IMR-90 (cell line): ENCODE data around the gene TTLL7. TPM values are rescaled to one million over a fixed set of nuclear protein-coding genes. Genes with fewer than 3 reads are reported as not detected.

Source experiments
- ATAC-seq: fragments of 200-7000 bp; cut with Tn5 transposase; 2 replicates; pipeline ENCODE4 v1.9.1; 2020; ENCODE audit warnings: low read depth, mild to moderate bottlenecking, moderate library complexity
- BruUV-seq: library from RNA; stranded (reverse); fragments of 400-500 nt; replicated peaks from 2 replicates; lab custom pipeline; 2021; lab: Mats Ljungman, UMichigan
- CTCF ChIA-PET: fragments of 300-600 bp; formaldehyde crosslinking; extraction: SDS; loops from one replicate; lab custom pipeline; 2021; ENCODE audit warnings: antibody characterized with exemption; lab: Yijun Ruan, JAX
- POLR2A ChIA-PET: fragments of 300-600 bp; sonication (Branson Sonifier 250); formaldehyde crosslinking; loops from one replicate; lab custom pipeline; 2022; ENCODE audit warnings: antibody characterized with exemption; ENCODE audit not compliant: unreplicated experiment; lab: Charles Lee
- DNase-seq: peaks from one replicate; pipeline ENCODE4 v3.0.0; 2013
- H2AFZ ChIP-seq: replicated peaks from 2 replicates; pipeline ENCODE3; 2013; ENCODE audit warnings: low read length, mild to moderate bottlenecking; ENCODE audit not compliant: poor library complexity
- H2AK5ac ChIP-seq: 2 replicates; pipeline ENCODE4 v1.6.1; 2013; ENCODE audit warnings: low read depth, low read length, inconsistent platforms
- H2AK9ac ChIP-seq: replicated peaks from 2 replicates; pipeline ENCODE3; 2013; ENCODE audit warnings: mild to moderate bottlenecking, low read depth, low read length, moderate library complexity; ENCODE audit not compliant: poor library complexity
- H2BK120ac ChIP-seq: 2 replicates; pipeline ENCODE4 v1.6.1; 2013; ENCODE audit warnings: low read depth, low read length, inconsistent platforms
- H2BK15ac ChIP-seq: 3 replicates; pipeline ENCODE4 v1.6.1; 2013; ENCODE audit warnings: low read depth, low read length, inconsistent platforms
- H2BK20ac ChIP-seq: 2 replicates; pipeline ENCODE4 v1.6.1; 2013; ENCODE audit warnings: low read depth, mild to moderate bottlenecking, inconsistent platforms, low read length, moderate library complexity
- H2BK5ac ChIP-seq: 2 replicates; pipeline ENCODE4 v1.6.1; 2013; ENCODE audit warnings: mild to moderate bottlenecking, low read depth, low read length, inconsistent platforms; ENCODE audit not compliant: poor library complexity, severe bottlenecking
- H3K14ac ChIP-seq: replicated peaks from 2 replicates; pipeline ENCODE4 v1.6.1; 2013; ENCODE audit warnings: low read depth, low read length, inconsistent platforms
- H3K18ac ChIP-seq: 2 replicates; pipeline ENCODE4 v1.6.1; 2013; ENCODE audit warnings: low read depth, low read length, control low read depth
- H3K23ac ChIP-seq: 2 replicates; pipeline ENCODE4 v1.6.1; 2013; ENCODE audit warnings: low read depth, low read length, inconsistent platforms
- H3K27ac ChIP-seq: 2 replicates; pipeline ENCODE4 v1.5.1; 2013; ENCODE audit warnings: mild to moderate bottlenecking, control low read depth, low read length; ENCODE audit not compliant: insufficient read depth
- H3K27me3 ChIP-seq: 2 replicates; pipeline ENCODE4 v1.6.1; 2013; ENCODE audit warnings: low read length; ENCODE audit not compliant: control insufficient read depth, insufficient read depth
- H3K36me3 ChIP-seq: 2 replicates; pipeline ENCODE4 v1.6.1; 2013; ENCODE audit warnings: low read length, mixed read lengths; ENCODE audit not compliant: control insufficient read depth, insufficient read depth
- H3K4ac ChIP-seq: 2 replicates; pipeline ENCODE4 v1.6.1; 2013; ENCODE audit warnings: low read depth, low read length, inconsistent platforms
- H3K4me1 ChIP-seq: 2 replicates; pipeline ENCODE4 v1.6.1; 2013; ENCODE audit warnings: low read length, mixed read lengths; ENCODE audit not compliant: control insufficient read depth, insufficient read depth
- H3K4me2 ChIP-seq: 2 replicates; pipeline ENCODE4 v1.6.1; 2013; ENCODE audit warnings: low read depth, mild to moderate bottlenecking, control low read depth, low read length, moderate library complexity
- H3K4me3 ChIP-seq: 2 replicates; pipeline ENCODE4 v1.5.1; 2013; ENCODE audit warnings: low read depth, mild to moderate bottlenecking, control low read depth, low read length, moderate library complexity; ENCODE audit not compliant: insufficient read depth
- H3K56ac ChIP-seq: 2 replicates; pipeline ENCODE4 v1.6.1; 2013; ENCODE audit warnings: low read length, inconsistent platforms; ENCODE audit not compliant: insufficient read depth; ENCODE audit errors: extremely low read depth
- H3K79me1 ChIP-seq, 2 experiments: 2 replicates each; pipeline ENCODE4 v1.6.1; 2013; ENCODE audit warnings: low read length in 2 of 2, inconsistent platforms in 1 of 2, low read depth in 1 of 2
- H3K9ac ChIP-seq: 2 replicates; pipeline ENCODE4 v1.6.1; 2013; ENCODE audit warnings: low read depth, low read length, control low read depth
- H3K9me1 ChIP-seq: 2 replicates; pipeline ENCODE4 v1.6.1; 2013; ENCODE audit warnings: low read length, inconsistent platforms; ENCODE audit not compliant: insufficient read depth
- H3K9me3 ChIP-seq: 2 replicates; pipeline ENCODE4 v1.6.1; 2013; ENCODE audit warnings: low read length; ENCODE audit not compliant: control insufficient read depth, insufficient read depth
- H4K20me1 ChIP-seq: 2 replicates; pipeline ENCODE4 v1.6.1; 2013; ENCODE audit warnings: low read length, inconsistent platforms; ENCODE audit not compliant: insufficient read depth
- H4K5ac ChIP-seq: 2 replicates; pipeline ENCODE4 v1.6.1; 2013; ENCODE audit warnings: mild to moderate bottlenecking, low read depth, low read length, control low read depth
- H4K8ac ChIP-seq, 2 experiments: 2 replicates each; pipeline ENCODE4 v1.6.1; 2013; ENCODE audit warnings: low read depth in 2 of 2, low read length in 2 of 2, control low read depth in 1 of 2, inconsistent platforms in 1 of 2
- H4K91ac ChIP-seq: 2 replicates; pipeline ENCODE4 v1.6.1; 2013; ENCODE audit warnings: low read depth, low read length, inconsistent platforms; ENCODE audit not compliant: insufficient read depth
- CHD1 ChIP-seq: IDR thresholded peaks from 2 replicates; pipeline ENCODE4 v1.6.1; 2012; ENCODE audit warnings: low read depth, low read length, improper control_type of control experiment
- ELK1 ChIP-seq: fragments of 150-350 bp; IDR thresholded peaks from 2 replicates; pipeline ENCODE4 v1.6.1; 2016; ENCODE audit warnings: low read depth, mild to moderate bottlenecking, low read length, moderate library complexity, borderline replicate concordance
- FOS ChIP-seq: fragments of 150-350 bp; IDR thresholded peaks from 2 replicates; pipeline ENCODE4 v1.6.1; 2016; ENCODE audit warnings: low read depth, low read length
- MAFK ChIP-seq: IDR thresholded peaks from 2 replicates; pipeline ENCODE4 v1.6.1; 2012; ENCODE audit warnings: low read depth, low read length, improper control_type of control experiment
- MAZ ChIP-seq: IDR thresholded peaks from 2 replicates; pipeline ENCODE4 v1.6.1; 2012; ENCODE audit warnings: low read depth, mild to moderate bottlenecking, low read length, improper control_type of control experiment, moderate library complexity, borderline replicate concordance
- RAD21 ChIP-seq: IDR thresholded peaks from 2 replicates; pipeline ENCODE4 v1.6.1; 2012; ENCODE audit warnings: low read length, improper control_type of control experiment
- RCOR1 ChIP-seq: IDR thresholded peaks from 2 replicates; pipeline ENCODE4 v1.6.1; 2012; ENCODE audit warnings: mild to moderate bottlenecking, low read length, improper control_type of control experiment; ENCODE audit not compliant: insufficient replicate concordance
- WGBS, 2 experiments: methylation state at CpG; one replicate each; pipeline versions ENCODE4 v1.1.5 to v1.1.7; 2013; ENCODE audit warnings: missing lambda C conversion rate in 2 of 2; ENCODE audit not compliant: insufficient read length in 1 of 2; ENCODE audit errors: extremely low coverage in 2 of 2; 5-methylcytosine and 5-hydroxymethylcytosine counted together
- dilution Hi-C: fragments of 300-500 bp; cut with HindIII; formaldehyde crosslinking; loops from one replicate; pipeline ENCODE4 v1.14.3; 2018; ENCODE audit warnings: low sequenced_read_pairs; ENCODE audit not compliant: unreplicated experiment
- in situ Hi-C: fragments of 300-500 bp; cut with MboI; formaldehyde crosslinking; loops from 3 replicates; pipeline ENCODE4 v1.14.3; 2019; ENCODE audit warnings: low sequenced_read_pairs, inconsistent platforms, mixed read lengths
- intact Hi-C: fragments of 100-400 bp; cut with micrococcal nuclease; formaldehyde crosslinking; loops from 2 replicates; pipeline ENCODE4 v1.10.0; 2022
- polyA plus RNA-seq, 3 experiments: library from polyadenylated mRNA; depleted of rRNA; stranded (reverse); fragments of >200 nt; gene quantifications; 2 replicates each; pipeline ENCODE4 v1.2.3, GENCODE V29; 2012; ENCODE audit warnings: low replicate concordance in 1 of 3
- total RNA-seq: library from RNA; depleted of rRNA; stranded (reverse); fragments of >200 nt; gene quantifications from 2 replicates; pipeline ENCODE4 v1.2.3, GENCODE V29; 2012

The TTLL7 gene
- total and polyA plus RNA-seq, 2 of the 4 experiments (the other 2 are of a cell fraction) = 5.7 to 8.1 TPM

GRCh38 chr1:83846138-83846537 lies 152.8 kb downstream of the TTLL7 start:
- in situ Hi-C loops (no loop called here), intact Hi-C loops (no loop called here), dilution Hi-C loops (no loop called here)
- Histone ChIP-seq H3K36me3 (no peaks in the 10 kb centered on the region), H3K56ac (no peak overlapping the region), H3K9ac (no peak overlapping the region), H4K5ac (no peak overlapping the region), H4K8ac (no peak overlapping the region), H4K20me1 (no peaks in the 10 kb centered on the region), H2BK20ac (no peak overlapping the region), H3K4me1 (no peaks in the 10 kb centered on the region), H2BK15ac (no peak overlapping the region), H3K18ac (no peak overlapping the region), H2AFZ (no peak overlapping the region), H3K23ac (no peak overlapping the region), H2AK9ac (no peak overlapping the region), H3K4ac (no peak overlapping the region), H3K9me3 (no peaks in the 10 kb centered on the region), H3K27me3 (no peaks in the 10 kb centered on the region), H2BK120ac (no peak overlapping the region), H3K4me2 (no peak overlapping the region), H3K27ac (no peak overlapping the region), H3K4me3 (no peak overlapping the region), H2BK5ac (no peak overlapping the region), H2AK5ac (no peak overlapping the region), H3K14ac (no peak overlapping the region), H4K91ac (no peak overlapping the region), H3K79me1 (no peaks in the 10 kb centered on the region), H3K9me1 (no peaks in the 10 kb centered on the region)
- no CpG with 5 or more reads among the region's 1 CpG for WGBS, 2 experiments
- ChIA-PET CTCF (no interaction called here), POLR2A (no interaction called here)
- no peak for DNase-seq
- TF ChIP-seq MAFK (no peak), MAZ (no peak), RAD21 (no peak), CHD1 (no peak), RCOR1 (no peak), FOS (no peak), ELK1 (no peak)
- ATAC-seq = no peak
- no TSS peak for BruUV-seq
